Ascending aorta (tissue), 2 donors: ENCODE measurements around the gene CARMIL1. TPM values are rescaled to one million over a fixed set of nuclear protein-coding genes. Genes with fewer than 3 reads are reported as not detected.

Experiments used
- DNase-seq, 2 donors: peaks; one replicate each; pipeline ENCODE4 v3.0.0-alpha.2; 2019; ENCODE audit warnings: low spot score in 2 of 2
- H3K27ac ChIP-seq, 2 donors: fragments of 200-600 bp; sonication (generic); one replicate each; pipeline ENCODE4 v1.5.1; 2016 to 2017; ENCODE audit warnings: mild to moderate bottlenecking in 1 of 2
- H3K27me3 ChIP-seq: fragments of 200-600 bp; sonication (generic); one replicate; pipeline ENCODE4 v1.5.1; 2017
- H3K36me3 ChIP-seq, 2 donors: fragments of 200-600 bp; sonication (generic); one replicate each; pipeline ENCODE4 v1.5.1; 2016
- H3K4me1 ChIP-seq, 2 donors: fragments of 200-600 bp; sonication (generic); one replicate each; pipeline ENCODE4 v1.5.1; 2016 to 2017; ENCODE audit warnings: mild to moderate bottlenecking in 1 of 2
- H3K4me3 ChIP-seq, 2 donors: fragments of 200-600 bp; sonication (generic); one replicate each; pipeline ENCODE4 v1.5.1; 2016 to 2017; ENCODE audit warnings: mild to moderate bottlenecking in 1 of 2
- H3K9me3 ChIP-seq, 2 donors: fragments of 200-600 bp; sonication (generic); one replicate each; pipeline ENCODE4 v1.5.1; 2016
- intact Hi-C: fragments of 100-400 bp; cut with DNase I; formaldehyde crosslinking; loops from one replicate; pipeline ENCODE4 v1.15.1; 2023
- total RNA-seq: library from RNA; depleted of rRNA; stranded (reverse); fragments of >200 nt; gene quantifications from one replicate; pipeline ENCODE4 v1.1.0, GENCODE V29; 2016
- TF ChIP-seq, protein P1 (sequence below), 3 experiments: fragments of 200-600 bp in 2 of 3; fragments of 450-650 bp in 1 of 3; sonication (generic) in 2 of 3; IDR thresholded peaks; one replicate each; pipeline ENCODE4 v1.5.1; 2016 to 2019; ENCODE audit warnings: antibody characterized with exemption in 3 of 3, mild to moderate bottlenecking in 1 of 3, moderate library complexity in 1 of 3

Gene CARMIL1
- total RNA-seq, 1 donor from 2014 or later = 16.1 TPM

DNA sequence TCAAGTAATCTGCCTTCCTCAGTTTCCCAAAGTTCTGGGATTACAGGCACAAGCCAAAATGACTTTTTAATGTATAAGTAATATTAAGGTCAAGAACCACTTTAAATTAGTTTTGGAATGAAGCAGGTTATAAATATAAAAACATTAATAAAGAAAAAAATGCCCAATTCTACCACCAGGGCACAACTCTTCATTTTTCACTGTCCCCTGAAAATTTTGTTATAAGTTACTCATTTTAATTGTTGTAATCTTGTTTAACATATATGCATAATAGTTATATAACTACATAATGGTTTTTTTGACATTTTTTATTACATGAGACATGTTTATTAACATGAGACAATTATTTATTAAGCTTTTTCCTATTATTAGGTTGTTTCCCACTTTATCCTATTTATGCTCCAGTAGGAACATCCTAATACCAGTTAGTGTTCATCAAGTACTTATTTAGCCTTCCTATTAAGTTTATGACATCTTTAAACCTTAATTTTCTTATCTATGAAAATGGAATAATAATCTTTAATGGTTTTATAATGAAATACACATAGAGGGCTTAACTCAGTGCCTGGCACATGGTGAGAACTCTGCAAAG, 190.7 kb downstream of the CARMIL1 start:
- DNase-seq = no peak
- Histone ChIP-seq H3K36me3 (peaks cover 13 to 24% of the 10 kb centered on the region in 2 donors), H3K27ac (no peak overlapping the region), H3K9me3 (no peaks in the 10 kb centered on the region), H3K4me1 (peaks cover 0 to 4% of the 10 kb centered on the region in 2 donors), H3K27me3 (no peaks in the 10 kb centered on the region), H3K4me3 (no peak overlapping the region)
- intact Hi-C loops = loop anchor here (5.0 kb wide), 1 partner anchor 33 kb away; no protein-coding TSS in a partner anchor
- TF ChIP-seq, protein P1, sequence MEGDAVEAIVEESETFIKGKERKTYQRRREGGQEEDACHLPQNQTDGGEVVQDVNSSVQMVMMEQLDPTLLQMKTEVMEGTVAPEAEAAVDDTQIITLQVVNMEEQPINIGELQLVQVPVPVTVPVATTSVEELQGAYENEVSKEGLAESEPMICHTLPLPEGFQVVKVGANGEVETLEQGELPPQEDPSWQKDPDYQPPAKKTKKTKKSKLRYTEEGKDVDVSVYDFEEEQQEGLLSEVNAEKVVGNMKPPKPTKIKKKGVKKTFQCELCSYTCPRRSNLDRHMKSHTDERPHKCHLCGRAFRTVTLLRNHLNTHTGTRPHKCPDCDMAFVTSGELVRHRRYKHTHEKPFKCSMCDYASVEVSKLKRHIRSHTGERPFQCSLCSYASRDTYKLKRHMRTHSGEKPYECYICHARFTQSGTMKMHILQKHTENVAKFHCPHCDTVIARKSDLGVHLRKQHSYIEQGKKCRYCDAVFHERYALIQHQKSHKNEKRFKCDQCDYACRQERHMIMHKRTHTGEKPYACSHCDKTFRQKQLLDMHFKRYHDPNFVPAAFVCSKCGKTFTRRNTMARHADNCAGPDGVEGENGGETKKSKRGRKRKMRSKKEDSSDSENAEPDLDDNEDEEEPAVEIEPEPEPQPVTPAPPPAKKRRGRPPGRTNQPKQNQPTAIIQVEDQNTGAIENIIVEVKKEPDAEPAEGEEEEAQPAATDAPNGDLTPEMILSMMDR (IDR thresholded peaks at IDR 0.05) = no peak

DNA sequence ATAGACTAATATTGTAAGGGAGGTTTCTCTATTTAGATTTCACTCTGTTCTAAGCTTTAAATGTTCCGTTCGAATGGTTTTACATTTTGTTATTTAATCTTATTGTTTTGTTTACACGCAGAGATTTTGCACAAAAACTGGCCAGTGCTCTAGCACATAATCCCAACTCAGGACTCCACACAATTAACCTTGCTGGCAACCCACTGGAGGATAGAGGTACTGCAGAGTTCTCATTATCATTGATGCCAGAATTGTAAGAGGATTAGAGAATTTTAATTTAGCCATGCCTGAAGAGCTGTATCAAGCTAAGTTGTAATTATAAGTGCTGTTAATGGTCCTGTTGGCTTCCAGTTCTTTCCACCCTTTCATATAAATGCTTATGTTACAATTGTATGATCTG, 193.1 kb downstream of the CARMIL1 start:
- DNase-seq = no peak
- TF ChIP-seq, protein P1 (IDR thresholded peaks at IDR 0.05) = no peak
- intact Hi-C loops = loop anchor here (5.0 kb wide), 1 partner anchor 35 kb away; no protein-coding TSS in a partner anchor
- H3K27me3 ChIP-seq = no peaks in the 10 kb centered on the region
- H3K4me1 ChIP-seq = peaks cover 0 to 4% of the 10 kb centered on the region in 2 donors
- peaks cover 13 to 23% of the 10 kb centered on the region in 2 donors for H3K36me3 ChIP-seq
- H3K4me3 ChIP-seq = no peak overlapping the region
- H3K27ac ChIP-seq = no peak overlapping the region
- no peaks in the 10 kb centered on the region for H3K9me3 ChIP-seq

DNA sequence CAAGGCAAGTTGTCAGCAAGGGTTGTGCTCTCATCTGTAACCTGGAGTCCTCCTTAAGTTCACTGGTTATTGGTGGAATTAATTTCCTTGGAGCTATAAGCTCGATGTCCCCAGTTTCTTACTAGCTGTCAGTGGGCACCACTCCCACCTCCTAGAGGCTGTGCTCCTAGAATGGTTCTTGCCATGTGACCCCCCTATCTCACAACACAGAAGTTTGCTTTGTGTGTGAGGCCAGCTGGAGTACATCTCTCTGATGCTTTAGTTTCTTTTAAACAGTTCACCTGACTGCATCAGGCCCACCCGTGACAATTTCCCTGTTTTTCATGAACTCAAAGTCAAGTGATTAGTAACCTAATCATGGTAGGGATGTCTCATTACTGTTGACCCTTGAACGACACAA, 193.7 kb downstream of the CARMIL1 start:
- intact Hi-C loops = loop anchor here (5.0 kb wide), 1 partner anchor 36 kb away; no protein-coding TSS in a partner anchor
- Histone ChIP-seq H3K9me3 (no peaks in the 10 kb centered on the region), H3K27me3 (no peaks in the 10 kb centered on the region), H3K4me3 (no peak overlapping the region), H3K36me3 (peaks cover 13 to 23% of the 10 kb centered on the region in 2 donors), H3K27ac (no peak overlapping the region), H3K4me1 (peaks cover 0 to 4% of the 10 kb centered on the region in 2 donors)
- TF ChIP-seq, protein P1 (IDR thresholded peaks at IDR 0.05) = no peak
- no peak for DNase-seq

DNA sequence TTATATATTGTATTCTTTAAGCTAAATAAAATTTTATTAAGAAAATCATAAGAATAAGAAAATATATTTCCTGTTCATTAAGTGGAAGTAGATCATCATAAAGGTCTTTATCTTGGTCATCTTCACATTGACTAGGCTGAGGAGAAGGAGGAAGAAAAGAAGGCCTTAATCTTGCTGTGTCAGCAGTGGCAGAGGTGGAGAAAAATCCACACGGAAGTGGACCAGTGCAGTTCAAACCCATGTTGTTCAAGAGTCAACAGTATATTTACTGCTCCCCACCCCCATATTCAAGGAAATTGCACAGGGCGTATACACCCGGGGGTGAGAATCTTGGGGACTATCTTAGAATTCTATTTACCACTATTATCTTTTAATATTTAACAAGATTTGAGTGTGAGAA, 194.3 kb downstream of the CARMIL1 start:
- H3K27me3 ChIP-seq = no peaks in the 10 kb centered on the region
- no peaks in the 10 kb centered on the region for H3K9me3 ChIP-seq
- no peak for DNase-seq
- H3K4me3 ChIP-seq = no peak overlapping the region
- TF ChIP-seq, protein P1 (IDR thresholded peaks at IDR 0.05) = no peak
- peaks cover 13 to 23% of the 10 kb centered on the region in 2 donors for H3K36me3 ChIP-seq
- peaks cover 0 to 4% of the 10 kb centered on the region in 2 donors for H3K4me1 ChIP-seq
- H3K27ac ChIP-seq = no peak overlapping the region
- intact Hi-C loops = loop anchor here (5.0 kb wide), 1 partner anchor 36 kb away; no protein-coding TSS in a partner anchor

DNA sequence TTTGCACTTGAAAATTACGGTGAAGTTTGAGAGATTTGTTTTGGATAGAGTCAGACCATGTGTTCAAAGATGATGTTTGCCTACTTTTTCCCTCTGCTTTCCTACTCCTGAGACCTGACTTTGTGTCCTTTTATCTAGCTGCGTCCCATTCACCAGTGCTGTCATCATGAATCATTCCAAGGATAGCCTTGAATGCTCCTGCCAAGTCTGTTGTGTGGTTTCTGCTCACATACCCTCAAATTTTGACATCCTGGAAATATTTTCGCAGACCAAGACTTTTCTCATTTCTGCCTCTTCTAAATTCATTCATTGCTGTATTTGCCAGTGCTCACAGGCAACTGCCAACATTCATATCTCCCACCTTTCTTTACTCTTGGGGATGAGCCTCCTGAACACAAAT, 197.0 kb downstream of the CARMIL1 start:
- H3K4me1 ChIP-seq = no peaks in the 10 kb centered on the region
- H3K27ac ChIP-seq = no peak overlapping the region
- TF ChIP-seq, protein P1 (IDR thresholded peaks at IDR 0.05) = no peak
- no peaks in the 10 kb centered on the region for H3K9me3 ChIP-seq
- no peak for DNase-seq
- no peaks in the 10 kb centered on the region for H3K27me3 ChIP-seq
- intact Hi-C loops = no loop called here
- H3K36me3 ChIP-seq = peaks cover 14 to 23% of the 10 kb centered on the region in 2 donors
- no peak overlapping the region for H3K4me3 ChIP-seq
